WTC11 (cell line): ENCODE results near the gene GPC5.

Experiments
- TF ChIP-seq, protein P1 (sequence below): sonication (generic); formaldehyde crosslinking; IDR thresholded peaks from 2 replicates; pipeline ENCODE4 v1.8.0; 2022; ENCODE audit warnings: mild to moderate bottlenecking, missing genetic modification reagents
- TF ChIP-seq, protein P2 (sequence below): fragments of 200-600 bp; IDR thresholded peaks from 2 replicates; pipeline ENCODE4 v1.8.0; 2022; ENCODE audit warnings: antibody characterized with exemption

DNA sequence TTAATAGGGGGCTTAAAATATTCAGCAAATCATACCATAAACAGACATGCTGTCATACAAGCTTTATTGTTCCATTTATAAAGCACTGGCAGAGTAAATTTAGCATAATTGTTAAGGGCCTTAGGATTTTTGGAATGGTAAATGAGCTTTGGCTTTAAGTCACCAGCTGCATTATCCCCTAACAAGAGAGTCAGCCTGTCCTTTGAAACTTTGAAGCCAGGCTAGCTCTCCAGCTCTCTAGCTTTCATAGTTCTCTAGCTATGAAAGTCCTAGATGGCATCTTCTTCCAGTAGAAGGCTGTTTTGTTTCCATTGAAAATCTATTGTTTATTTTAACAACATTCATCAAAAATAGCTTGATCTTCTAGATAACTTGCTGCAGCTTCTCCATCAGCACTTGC is 1407.3 kb downstream of the GPC5 start:
- TF ChIP-seq, protein P1, sequence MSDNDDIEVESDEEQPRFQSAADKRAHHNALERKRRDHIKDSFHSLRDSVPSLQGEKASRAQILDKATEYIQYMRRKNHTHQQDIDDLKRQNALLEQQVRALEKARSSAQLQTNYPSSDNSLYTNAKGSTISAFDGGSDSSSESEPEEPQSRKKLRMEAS (CRISPR knock-in tag) = no peak
- TF ChIP-seq, protein P2, sequence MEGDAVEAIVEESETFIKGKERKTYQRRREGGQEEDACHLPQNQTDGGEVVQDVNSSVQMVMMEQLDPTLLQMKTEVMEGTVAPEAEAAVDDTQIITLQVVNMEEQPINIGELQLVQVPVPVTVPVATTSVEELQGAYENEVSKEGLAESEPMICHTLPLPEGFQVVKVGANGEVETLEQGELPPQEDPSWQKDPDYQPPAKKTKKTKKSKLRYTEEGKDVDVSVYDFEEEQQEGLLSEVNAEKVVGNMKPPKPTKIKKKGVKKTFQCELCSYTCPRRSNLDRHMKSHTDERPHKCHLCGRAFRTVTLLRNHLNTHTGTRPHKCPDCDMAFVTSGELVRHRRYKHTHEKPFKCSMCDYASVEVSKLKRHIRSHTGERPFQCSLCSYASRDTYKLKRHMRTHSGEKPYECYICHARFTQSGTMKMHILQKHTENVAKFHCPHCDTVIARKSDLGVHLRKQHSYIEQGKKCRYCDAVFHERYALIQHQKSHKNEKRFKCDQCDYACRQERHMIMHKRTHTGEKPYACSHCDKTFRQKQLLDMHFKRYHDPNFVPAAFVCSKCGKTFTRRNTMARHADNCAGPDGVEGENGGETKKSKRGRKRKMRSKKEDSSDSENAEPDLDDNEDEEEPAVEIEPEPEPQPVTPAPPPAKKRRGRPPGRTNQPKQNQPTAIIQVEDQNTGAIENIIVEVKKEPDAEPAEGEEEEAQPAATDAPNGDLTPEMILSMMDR = no peak
